ENCODE data around the gene GALNT6. TPM values are rescaled to one million over a fixed set of nuclear protein-coding genes. Genes with fewer than 3 reads are reported as not detected.

The GALNT6 gene
- polyA plus RNA-seq, 1 donor from 2014 or later, result not detected

GRCh38 chr12:51379571-51379970, 11.6 kb downstream of the GALNT6 start:
- H3K9ac ChIP-seq (ENCODE audit: low read length), result no peak overlapping the region
- no peaks in the 10 kb centered on the region for H4K20me1 ChIP-seq (ENCODE audit: insufficient read depth)
- no peak overlapping the region for H2AFZ ChIP-seq (ENCODE audit: low read depth, low read length)
- no peak overlapping the region for H3K4me3 ChIP-seq (ENCODE audit: low read length)
- no peak overlapping the region for H3K27ac ChIP-seq (ENCODE audit: low read length)
- no peaks in the 10 kb centered on the region for H3K36me3 ChIP-seq (ENCODE audit: insufficient read depth, low read length)
- H3K79me2 ChIP-seq (replicated peaks; ENCODE audit: insufficient read depth, low read length), result no peaks in the 10 kb centered on the region
- H3F3A ChIP-seq (ENCODE audit: insufficient read depth, low read length, poor library complexity, severe bottlenecking), result no peaks in the 10 kb centered on the region
- no peaks in the 10 kb centered on the region for H3K9me2 ChIP-seq (ENCODE audit: insufficient read depth, low read length)
- no peak for TF ChIP-seq MXI1 (conservative IDR thresholded peaks at IDR 0.05; ENCODE audit: poor library complexity, severe bottlenecking)
- TF ChIP-seq CTCF (IDR thresholded peaks at IDR 0.05; ENCODE audit: poor library complexity, severe bottlenecking), result no peak
- no peak for TF ChIP-seq SMC3 (conservative IDR thresholded peaks at IDR 0.05; ENCODE audit: poor library complexity)
- TF ChIP-seq EZH2 (IDR thresholded peaks at IDR 0.05; ENCODE audit: borderline replicate concordance, insufficient read depth, low read length, poor library complexity, severe bottlenecking), result no peak
- no peak for TF ChIP-seq TAF1 (IDR thresholded peaks at IDR 0.05; ENCODE audit: low read depth)
- TF ChIP-seq REST (IDR thresholded peaks at IDR 0.05; ENCODE audit: borderline replicate concordance), result no peak
- no peak for TF ChIP-seq RAD21 (conservative IDR thresholded peaks at IDR 0.05)
- TF ChIP-seq EP300 (conservative IDR thresholded peaks at IDR 0.05; ENCODE audit: poor library complexity, severe bottlenecking), result no peak
- TF ChIP-seq POLR2AphosphoS5 (IDR thresholded peaks at IDR 0.05), result no peak
- H3K4me2 ChIP-seq (ENCODE audit: low read length), result no peak overlapping the region
- H3K27me3 ChIP-seq (ENCODE audit: insufficient read depth, low read depth, low read length), result no peaks in the 10 kb centered on the region
- H3K9me3 ChIP-seq (ENCODE audit: low read length), result no peaks in the 10 kb centered on the region

DNA sequence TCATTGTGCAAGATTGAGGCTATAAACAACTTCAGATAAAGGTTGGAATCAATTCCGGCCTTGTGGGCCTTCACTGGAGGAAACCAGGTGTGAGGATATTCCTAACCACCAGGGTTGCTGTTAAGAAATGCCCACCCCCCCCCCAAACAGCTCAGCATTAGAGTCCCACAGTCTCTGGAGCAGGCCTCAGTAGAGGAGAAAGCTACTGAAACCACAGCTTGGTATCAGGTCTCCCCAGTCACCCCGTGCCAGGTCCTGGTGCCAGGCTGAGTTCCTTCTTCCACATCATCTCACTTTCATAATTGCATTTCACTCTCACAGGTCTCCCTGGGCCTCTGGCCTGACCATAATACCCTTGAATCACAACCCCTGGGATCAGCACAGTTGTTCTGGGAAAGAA, 12.5 kb downstream of the GALNT6 start:
- Histone ChIP-seq H3K9me3 (ENCODE audit: low read length) (no peaks in the 10 kb centered on the region), H3K27me3 (ENCODE audit: insufficient read depth, low read depth, low read length) (no peaks in the 10 kb centered on the region), H4K20me1 (ENCODE audit: insufficient read depth) (no peaks in the 10 kb centered on the region), H2AFZ (ENCODE audit: low read depth, low read length) (no peak overlapping the region), H3K9me2 (ENCODE audit: insufficient read depth, low read length) (no peaks in the 10 kb centered on the region), H3K79me2 (replicated peaks; ENCODE audit: insufficient read depth, low read length) (no peaks in the 10 kb centered on the region), H3K9ac (ENCODE audit: low read length) (no peak overlapping the region), H3F3A (ENCODE audit: insufficient read depth, low read length, poor library complexity, severe bottlenecking) (no peaks in the 10 kb centered on the region), H3K27ac (ENCODE audit: low read length) (no peak overlapping the region), H3K36me3 (ENCODE audit: insufficient read depth, low read length) (no peaks in the 10 kb centered on the region), H3K4me2 (ENCODE audit: low read length) (no peak overlapping the region), H3K4me3 (ENCODE audit: low read length) (no peak overlapping the region)
- TF ChIP-seq EZH2 (IDR thresholded peaks at IDR 0.05; ENCODE audit: borderline replicate concordance, insufficient read depth, low read length, poor library complexity, severe bottlenecking), result no peak
